Epithelial cell of alveolus of lung (primary cell): ENCODE measurements around the gene TM9SF4. TPM values are rescaled to one million over a fixed set of nuclear protein-coding genes. Genes with fewer than 3 reads are reported as not detected.

ENCODE experiments used
- total RNA-seq: library from RNA; depleted of rRNA; stranded (reverse); fragments of >200 nt; gene quantifications from 2 replicates; pipeline ENCODE4 v1.2.1, GENCODE V29; 2015

Gene TM9SF4, protein sequence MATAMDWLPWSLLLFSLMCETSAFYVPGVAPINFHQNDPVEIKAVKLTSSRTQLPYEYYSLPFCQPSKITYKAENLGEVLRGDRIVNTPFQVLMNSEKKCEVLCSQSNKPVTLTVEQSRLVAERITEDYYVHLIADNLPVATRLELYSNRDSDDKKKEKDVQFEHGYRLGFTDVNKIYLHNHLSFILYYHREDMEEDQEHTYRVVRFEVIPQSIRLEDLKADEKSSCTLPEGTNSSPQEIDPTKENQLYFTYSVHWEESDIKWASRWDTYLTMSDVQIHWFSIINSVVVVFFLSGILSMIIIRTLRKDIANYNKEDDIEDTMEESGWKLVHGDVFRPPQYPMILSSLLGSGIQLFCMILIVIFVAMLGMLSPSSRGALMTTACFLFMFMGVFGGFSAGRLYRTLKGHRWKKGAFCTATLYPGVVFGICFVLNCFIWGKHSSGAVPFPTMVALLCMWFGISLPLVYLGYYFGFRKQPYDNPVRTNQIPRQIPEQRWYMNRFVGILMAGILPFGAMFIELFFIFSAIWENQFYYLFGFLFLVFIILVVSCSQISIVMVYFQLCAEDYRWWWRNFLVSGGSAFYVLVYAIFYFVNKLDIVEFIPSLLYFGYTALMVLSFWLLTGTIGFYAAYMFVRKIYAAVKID
- 33.7 and 46.9 TPM in 2 replicates for total RNA-seq

DNA sequence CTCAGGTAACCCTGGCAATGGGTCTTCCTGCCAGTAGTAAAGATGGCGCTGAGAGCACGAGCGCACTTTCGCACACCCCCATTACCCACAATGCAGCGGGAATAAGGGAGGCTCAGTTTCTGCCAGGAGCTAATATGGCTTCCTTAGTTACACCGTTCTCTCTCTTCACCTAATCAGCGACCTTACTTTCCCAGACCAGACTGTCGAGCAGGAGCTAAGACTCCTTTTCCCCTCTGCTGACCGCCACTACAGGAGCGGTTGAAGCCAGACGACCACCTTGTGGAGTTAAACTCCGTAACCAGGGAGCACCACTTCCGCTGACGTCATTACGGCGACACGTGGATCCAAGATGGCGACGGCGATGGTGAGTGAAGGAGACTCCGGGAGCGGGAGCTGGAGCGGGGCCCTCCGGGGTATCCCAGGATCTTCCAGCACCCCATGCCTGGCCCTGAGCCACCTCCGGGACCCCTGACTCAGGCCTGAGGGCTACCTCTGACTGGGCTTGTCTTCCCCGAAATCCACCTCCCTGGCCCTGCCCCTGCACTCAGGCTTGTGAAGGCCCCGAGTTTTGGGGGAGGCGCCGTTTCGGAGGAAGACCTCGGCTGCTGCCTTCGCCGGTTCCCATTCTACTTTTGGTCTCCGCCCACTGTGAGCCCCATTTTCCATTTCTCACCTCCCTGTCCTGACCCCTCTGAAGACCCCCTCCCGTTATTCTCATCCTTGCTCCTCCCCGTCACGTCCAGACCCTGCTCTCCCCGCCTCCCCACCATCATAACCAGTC is at the start of gene TM9SF4:
TM9SF4 (plus strand) TSS at position 323 of the 781 bp plus-strand sequence; CDS start at position 350, 27 bp downstream.

DNA sequence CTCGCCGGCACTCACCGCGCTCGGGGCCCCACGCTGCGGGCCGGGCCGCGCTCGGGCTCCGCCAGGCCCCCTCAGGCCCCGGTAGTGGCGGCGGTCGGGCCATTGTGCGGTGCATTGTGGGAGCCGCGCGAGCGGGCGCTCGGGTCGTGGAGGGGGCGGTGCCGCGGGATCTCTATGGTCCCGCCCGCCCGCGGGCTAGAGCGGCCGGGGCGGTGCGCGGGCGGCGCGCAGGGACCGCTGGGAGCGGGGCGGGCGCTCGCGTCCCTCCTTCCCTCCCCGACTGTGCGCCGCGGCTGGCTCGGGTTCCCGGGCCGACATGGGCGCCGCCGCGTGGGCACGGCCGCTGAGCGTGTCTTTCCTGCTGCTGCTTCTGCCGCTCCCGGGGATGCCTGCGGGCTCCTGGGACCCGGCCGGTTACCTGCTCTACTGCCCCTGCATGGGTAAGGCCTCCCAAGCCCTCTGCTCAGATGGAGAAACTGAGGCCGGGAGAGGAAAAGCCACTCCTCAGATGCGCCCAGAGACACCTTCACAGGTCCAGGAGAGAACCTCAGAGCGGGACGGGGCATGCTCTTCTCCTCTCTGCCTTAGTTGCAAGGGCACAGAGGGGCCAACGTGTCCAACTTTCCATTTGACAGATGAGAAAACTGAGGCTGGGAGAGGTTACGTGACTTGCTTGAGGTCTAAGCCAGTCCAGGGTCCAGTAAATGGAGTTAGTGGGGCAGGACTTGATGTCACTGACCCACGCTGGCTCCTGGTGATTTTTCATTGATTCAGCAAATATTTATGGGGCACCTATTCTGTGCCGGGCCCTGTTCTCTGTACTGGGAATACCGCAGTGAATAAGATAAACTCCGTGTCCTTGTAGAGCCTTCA is 98.3 kb downstream of the TM9SF4 start, which contains the start of the genes PLAGL2 and POFUT1:
PLAGL2 (minus strand) TSS at position 118 of the 873 bp plus-strand sequence. CDS start 5,565 bp downstream, outside the sequence.
POFUT1 (plus strand) TSS at position 255 of the 873 bp plus-strand sequence; CDS start at position 317, 62 bp downstream.

Other genes starting within 250 kb of the TM9SF4 start
- gene DUSP15, start 239.2 kb upstream of the TM9SF4 start, total RNA-seq, result 0.13 TPM in 1 of 2 replicates, not detected in the other
- gene TTLL9, start 239.1 kb upstream of the TM9SF4 start, total RNA-seq, result not detected in 2 replicates
- gene PDRG1, start 157.7 kb upstream of the TM9SF4 start, total RNA-seq, result 6.6 and 13.5 TPM in 2 replicates
- gene XKR7, start 141.6 kb upstream of the TM9SF4 start, total RNA-seq, result not detected in 2 replicates
- 0.13 TPM in 1 of 2 replicates, not detected in the other for gene CCM2L, start 99.3 kb upstream of the TM9SF4 start, total RNA-seq
- not detected in 2 replicates for gene HCK, start 57.5 kb upstream of the TM9SF4 start, total RNA-seq
- 5.0 and 6.3 TPM in 2 replicates for gene PLAGL2, start 98.0 kb downstream of the TM9SF4 start, total RNA-seq
- gene POFUT1, start 98.2 kb downstream of the TM9SF4 start, total RNA-seq, result 42.2 and 60.5 TPM in 2 replicates
- gene KIF3B, start 167.9 kb downstream of the TM9SF4 start, total RNA-seq, result 16.0 and 16.2 TPM in 2 replicates
- gene ASXL1, start 248.6 kb downstream of the TM9SF4 start, total RNA-seq, result 18.7 and 40.4 TPM in 2 replicates